Uterus (tissue), 4 donors: ENCODE results near the gene ANKRD31. TPM values are rescaled to one million over a fixed set of nuclear protein-coding genes. Genes with fewer than 3 reads are reported as not detected.

Experiments
- DNase-seq, 2 donors: peaks; one replicate each; pipeline ENCODE4 v3.0.0-alpha.2; 2019 to 2020
- H3K27ac ChIP-seq, 2 donors: fragments of 200-600 bp; sonication (generic); 1 replicate in 1 of 2; 2 replicates in 1 of 2; pipeline ENCODE4 v1.5.1; 2016 to 2018
- H3K27me3 ChIP-seq, 2 donors: fragments of 200-600 bp; sonication (generic); one replicate each; pipeline ENCODE4 v1.5.1; 2018 to 2019; ENCODE audit warnings: control low read depth in 1 of 2
- H3K36me3 ChIP-seq, 2 donors: fragments of 200-600 bp; sonication (generic); one replicate each; pipeline ENCODE4 v1.5.1; 2019; ENCODE audit warnings: control low read depth in 1 of 2
- H3K4me1 ChIP-seq, 2 donors: fragments of 200-600 bp; sonication (generic); one replicate each; pipeline ENCODE4 v1.5.1; 2018 to 2019; ENCODE audit warnings: control low read depth in 1 of 2
- H3K4me3 ChIP-seq, 2 donors: fragments of 200-600 bp; sonication (generic); 1 replicate in 1 of 2; 2 replicates in 1 of 2; pipeline ENCODE4 v1.5.1; 2018 to 2019; ENCODE audit warnings: mild to moderate bottlenecking in 1 of 2
- H3K9me3 ChIP-seq, 2 donors: fragments of 200-600 bp; sonication (generic); one replicate each; pipeline ENCODE4 v1.5.1; 2019; ENCODE audit warnings: control low read depth in 1 of 2
- CTCF ChIP-seq, 4 experiments: fragments of 200-600 bp in 2 of 4; fragments of 450-650 bp in 2 of 4; sonication (generic) in 2 of 4; IDR thresholded peaks; one replicate each; pipeline ENCODE4 v1.5.1; 2016 to 2019; ENCODE audit warnings: antibody characterized with exemption in 4 of 4, mild to moderate bottlenecking in 2 of 4, moderate library complexity in 1 of 4
- POLR2A ChIP-seq, 2 donors: fragments of 450-650 bp; IDR thresholded peaks; one replicate each; pipeline ENCODE4 v1.6.1; 2016; ENCODE audit warnings: antibody characterized with exemption in 2 of 2, mild to moderate bottlenecking in 1 of 2, moderate library complexity in 1 of 2
- intact Hi-C: fragments of 100-400 bp; cut with DNase I; formaldehyde crosslinking; loops from one replicate; pipeline ENCODE4 v1.15.1; 2023; ENCODE audit warnings: low total_unique reads
- total RNA-seq, 4 donors: library from RNA; depleted of rRNA in 3 of 4; stranded (reverse); fragments of >200 nt in 3 of 4; gene quantifications; one replicate each; pipeline versions ENCODE4 v1.1.0 to v1.2.4, GENCODE V29; 2014 to 2023
- donor health status: DM: yes; HTN: yes; CAD: no.

Gene ANKRD31
- total RNA-seq, 4 donors from 2014 or later: 0.67 to 0.69 TPM; not detected in 2

DNA sequence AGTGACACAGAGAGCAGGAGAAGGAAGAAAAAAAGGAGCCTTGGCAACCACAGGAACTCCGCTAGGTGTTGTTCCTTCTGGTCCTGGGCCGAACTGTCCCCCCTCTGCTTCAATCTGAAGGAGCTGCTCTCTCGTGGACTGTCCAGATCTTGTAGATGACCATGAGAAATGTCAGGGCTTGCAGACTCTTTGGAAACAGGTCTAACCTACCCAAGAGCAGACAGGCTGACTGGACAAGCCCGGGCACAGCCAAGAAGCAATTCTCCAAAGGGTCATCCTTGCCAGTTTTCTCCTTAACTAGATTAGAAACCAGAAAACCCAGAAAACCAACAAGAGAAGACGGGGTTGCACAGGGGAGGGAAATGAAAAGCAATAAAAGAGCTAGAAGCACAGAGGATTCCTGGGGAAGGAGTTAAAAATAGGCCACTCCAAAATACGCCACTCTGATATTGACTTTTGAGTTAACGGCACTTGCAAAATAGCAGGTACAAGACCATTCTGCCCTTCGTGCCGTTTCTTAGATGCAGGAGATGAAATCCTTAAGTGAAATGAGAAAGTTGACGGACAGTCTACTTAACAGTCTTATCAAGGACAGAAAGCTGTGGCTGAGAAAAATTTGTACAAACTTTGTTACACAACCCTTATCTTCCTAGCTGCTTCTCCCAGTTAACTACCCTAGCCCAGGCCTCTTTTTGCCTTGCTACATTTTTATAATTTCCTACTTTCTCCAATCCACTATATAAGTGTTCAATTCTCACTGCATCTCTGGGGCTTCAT is 190.1 kb downstream of the ANKRD31 start:
- TF ChIP-seq CTCF (IDR thresholded peaks at IDR 0.05) (no peak), POLR2A (IDR thresholded peaks at IDR 0.05) (no peak)
- H3K27me3 ChIP-seq: no peaks in the 10 kb centered on the region
- H3K4me1 ChIP-seq: peaks cover 0 to 6% of the 10 kb centered on the region in 2 donors
- no peaks in the 10 kb centered on the region for H3K36me3 ChIP-seq
- H3K4me3 ChIP-seq: no peak overlapping the region
- no peaks in the 10 kb centered on the region for H3K9me3 ChIP-seq
- no peak overlapping the region for H3K27ac ChIP-seq
- intact Hi-C loops: no loop called here
- DNase-seq: no peak

DNA sequence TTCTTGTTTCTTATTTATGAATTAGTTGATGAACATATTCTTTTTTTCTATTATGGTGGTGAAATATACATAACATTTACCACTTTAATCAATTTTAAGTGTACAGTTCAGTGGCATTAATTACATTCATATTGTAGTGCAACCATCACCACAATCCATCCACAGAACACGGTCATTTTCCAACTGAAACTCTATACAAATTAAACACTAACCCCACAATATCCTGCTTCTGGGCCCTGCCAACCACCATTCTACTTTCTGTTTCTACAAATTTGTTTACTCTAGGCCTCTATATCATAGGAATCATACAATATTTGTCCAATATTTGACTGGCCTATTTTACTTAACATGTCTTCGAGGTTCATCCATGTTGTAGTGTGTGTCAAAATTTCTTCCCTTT is 191.6 kb downstream of the ANKRD31 start:
- Histone ChIP-seq H3K27me3 (no peaks in the 10 kb centered on the region), H3K9me3 (no peaks in the 10 kb centered on the region), H3K4me1 (no peaks in the 10 kb centered on the region), H3K4me3 (no peak overlapping the region), H3K36me3 (no peaks in the 10 kb centered on the region), H3K27ac (no peak overlapping the region)
- TF ChIP-seq CTCF (IDR thresholded peaks at IDR 0.05) (no peak), POLR2A (IDR thresholded peaks at IDR 0.05) (no peak)
- intact Hi-C loops: no loop called here
- DNase-seq: no peak

DNA sequence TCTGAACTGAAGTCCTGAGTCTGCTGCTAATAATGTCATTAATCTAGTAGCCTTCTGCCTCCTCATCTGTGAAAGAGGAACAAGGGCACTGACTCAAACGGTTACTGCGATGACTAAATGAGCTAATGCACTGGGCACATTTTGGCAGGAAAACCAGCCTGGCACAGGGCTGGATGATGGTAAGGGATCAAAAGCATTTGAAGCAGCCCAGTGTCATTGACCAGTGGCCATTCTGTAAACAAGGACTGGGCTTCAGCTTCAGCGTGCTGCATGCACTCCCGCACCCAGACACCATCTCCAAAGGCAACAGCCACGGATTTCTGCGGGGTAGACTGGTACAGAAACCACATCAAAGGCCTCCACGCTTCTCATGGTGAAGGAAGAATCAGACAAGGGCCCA is 192.3 kb downstream of the ANKRD31 start:
- Histone ChIP-seq H3K27ac (no peak overlapping the region), H3K4me3 (no peak overlapping the region), H3K36me3 (no peaks in the 10 kb centered on the region), H3K4me1 (no peaks in the 10 kb centered on the region), H3K27me3 (no peaks in the 10 kb centered on the region), H3K9me3 (no peaks in the 10 kb centered on the region)
- intact Hi-C loops: no loop called here
- TF ChIP-seq CTCF (IDR thresholded peaks at IDR 0.05) (no peak), POLR2A (IDR thresholded peaks at IDR 0.05) (no peak)
- no peak for DNase-seq

DNA sequence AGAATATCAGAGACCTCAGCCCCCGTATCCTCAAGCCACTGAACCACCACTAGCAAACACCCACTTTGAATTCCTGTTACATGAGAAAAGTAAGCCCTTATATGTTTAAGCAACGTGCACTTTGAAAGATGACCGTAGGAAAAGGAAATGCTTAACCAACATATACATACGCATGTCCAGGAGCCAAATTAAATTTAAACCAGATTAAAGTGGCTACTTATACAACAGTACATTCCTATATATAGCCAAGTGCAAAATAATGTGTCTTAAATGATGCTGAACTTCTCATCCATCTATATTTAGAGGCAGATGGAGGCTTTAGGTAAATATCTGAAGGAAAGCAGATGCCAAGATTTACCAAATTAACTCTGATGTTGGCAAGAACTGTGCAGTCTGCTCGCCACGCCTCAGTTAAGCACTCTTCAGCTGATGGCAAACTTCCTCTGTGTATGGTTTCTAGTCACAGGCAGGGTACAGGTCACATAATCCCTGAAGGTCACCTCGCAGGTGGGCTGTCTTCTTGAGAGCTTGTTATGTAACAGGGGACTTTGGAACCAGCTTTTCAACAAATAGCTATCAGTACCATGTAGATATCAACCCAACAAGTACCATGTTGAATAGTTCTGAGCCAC is 192.9 kb downstream of the ANKRD31 start:
- Histone ChIP-seq H3K27ac (no peak overlapping the region), H3K4me3 (no peak overlapping the region), H3K27me3 (no peaks in the 10 kb centered on the region), H3K4me1 (no peaks in the 10 kb centered on the region), H3K9me3 (no peaks in the 10 kb centered on the region), H3K36me3 (no peaks in the 10 kb centered on the region)
- no peak for DNase-seq
- intact Hi-C loops: no loop called here
- TF ChIP-seq CTCF (IDR thresholded peaks at IDR 0.05) (no peak), POLR2A (IDR thresholded peaks at IDR 0.05) (no peak)

DNA sequence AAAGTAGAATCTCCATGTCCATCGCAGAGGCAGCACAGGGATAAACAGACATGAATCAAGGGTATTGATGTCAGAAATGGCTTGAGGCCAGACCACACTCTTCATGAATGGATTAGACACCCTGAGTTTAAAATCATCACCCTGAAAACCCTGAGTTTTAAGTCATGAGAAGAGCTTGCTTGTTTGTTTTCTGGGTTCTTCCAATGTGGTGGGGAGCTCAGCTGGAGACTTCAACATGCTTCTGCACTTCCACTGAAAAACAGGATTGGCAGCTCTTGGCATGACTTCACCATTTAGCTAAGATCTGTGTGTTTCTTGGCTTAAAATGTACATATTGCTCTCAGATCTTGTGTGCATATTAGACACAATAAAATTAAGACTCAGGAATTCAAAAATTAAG is 194.2 kb downstream of the ANKRD31 start:
- Histone ChIP-seq H3K9me3 (no peaks in the 10 kb centered on the region), H3K4me1 (no peaks in the 10 kb centered on the region), H3K27ac (no peak overlapping the region), H3K27me3 (no peaks in the 10 kb centered on the region), H3K4me3 (no peak overlapping the region), H3K36me3 (no peaks in the 10 kb centered on the region)
- no peak for DNase-seq
- TF ChIP-seq CTCF (IDR thresholded peaks at IDR 0.05) (no peak), POLR2A (IDR thresholded peaks at IDR 0.05) (no peak)
- intact Hi-C loops: no loop called here
